ENCODE results near the gene PDE1A. TPM values are rescaled to one million over a fixed set of nuclear protein-coding genes. Genes with fewer than 3 reads are reported as not detected.

PDE1A gene
- total and polyA plus RNA-seq, 10 of the 15 experiments (the other 5 are each of a cell fraction or from before 2014, with no cell fraction given), result 1.1 TPM; not detected in 9

DNA sequence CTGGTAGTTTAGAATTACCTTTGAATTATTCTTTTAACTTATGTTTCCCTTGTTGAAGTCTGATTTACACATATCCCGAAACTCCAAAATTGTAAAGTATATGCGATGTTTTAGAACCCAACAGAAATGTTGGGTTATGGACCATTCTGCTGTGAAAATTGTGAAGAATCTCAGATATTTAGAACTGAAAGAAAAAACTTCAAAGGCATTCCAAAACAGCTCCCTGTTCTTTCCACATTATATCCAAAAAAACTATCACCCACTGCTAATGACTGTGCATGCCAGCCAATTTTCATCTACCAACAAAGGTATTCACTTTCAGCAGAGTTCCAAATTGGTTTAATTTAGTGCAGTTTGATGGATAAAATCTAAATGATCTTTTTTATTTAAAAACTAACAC, 21.5 kb upstream of the PDE1A start (continued):
- TF ChIP-seq, protein P1, sequence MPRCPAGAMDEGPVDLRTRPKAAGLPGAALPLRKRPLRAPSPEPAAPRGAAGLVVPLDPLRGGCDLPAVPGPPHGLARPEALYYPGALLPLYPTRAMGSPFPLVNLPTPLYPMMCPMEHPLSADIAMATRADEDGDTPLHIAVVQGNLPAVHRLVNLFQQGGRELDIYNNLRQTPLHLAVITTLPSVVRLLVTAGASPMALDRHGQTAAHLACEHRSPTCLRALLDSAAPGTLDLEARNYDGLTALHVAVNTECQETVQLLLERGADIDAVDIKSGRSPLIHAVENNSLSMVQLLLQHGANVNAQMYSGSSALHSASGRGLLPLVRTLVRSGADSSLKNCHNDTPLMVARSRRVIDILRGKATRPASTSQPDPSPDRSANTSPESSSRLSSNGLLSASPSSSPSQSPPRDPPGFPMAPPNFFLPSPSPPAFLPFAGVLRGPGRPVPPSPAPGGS (IDR thresholded peaks at IDR 0.05; ENCODE audit: borderline replicate concordance, insufficient read depth, low read depth, low read length, poor library complexity, severe bottlenecking), result no peak
- TF ChIP-seq HCFC1 (IDR thresholded peaks at IDR 0.05; ENCODE audit: low read length) (no peak), EED (IDR thresholded peaks at IDR 0.05; ENCODE audit: low read depth) (no peak), SREBF1 (IDR thresholded peaks at IDR 0.05; ENCODE audit: low read length) (no peak), ZNF274 (IDR thresholded peaks at IDR 0.05; ENCODE audit: insufficient read depth, insufficient read length) (no peak)

DNA sequence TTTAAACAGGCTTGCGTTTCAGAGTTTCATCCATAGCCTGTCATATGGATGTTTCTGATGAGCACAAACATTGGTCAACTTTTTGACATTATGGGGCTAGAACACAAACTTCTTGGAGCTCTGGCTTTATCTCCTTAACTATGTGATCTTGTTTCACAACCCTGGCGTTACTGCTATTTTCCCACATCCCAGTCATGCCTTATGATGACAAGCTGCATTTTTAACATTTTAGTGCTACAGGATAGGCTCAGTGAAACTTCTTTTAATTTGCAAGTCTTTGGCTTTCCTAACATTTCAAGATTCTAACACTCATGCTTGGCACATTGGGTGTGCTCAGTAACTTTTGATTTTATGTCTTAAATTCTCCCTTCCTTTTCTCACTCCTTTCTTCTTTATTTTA, 21.0 kb upstream of the PDE1A start:
- H3K27me3 ChIP-seq (replicated peaks in 1 of 2; ENCODE audit: control insufficient read depth in 2 of 2, insufficient read depth in 2 of 2, low read length in 1 of 2), result no peaks in the 10 kb centered on the region; a peak in 1 of 4 replicates
- no peak for DNase-seq (ENCODE audit: low read depth, low spot score)
- 24% methylated on average over 2 of the region's 2 CpGs for WGBS (ENCODE audit: insufficient coverage, insufficient replicate concordance, low lambda C conversion rate, missing lambda C conversion rate)
- POLR2A ChIA-PET, result no interaction called here
- RAD21 ChIA-PET (ENCODE audit: unreplicated experiment), result no interaction called here
- TF ChIP-seq RB1 (IDR thresholded peaks at IDR 0.05; ENCODE audit: borderline replicate concordance) (no peak), HDGF (IDR thresholded peaks at IDR 0.05) (no peak), RAD21 (IDR thresholded peaks at IDR 0.05; ENCODE audit: insufficient read depth, low read depth, low read length) (no peak)
- TF ChIP-seq, protein P2, sequence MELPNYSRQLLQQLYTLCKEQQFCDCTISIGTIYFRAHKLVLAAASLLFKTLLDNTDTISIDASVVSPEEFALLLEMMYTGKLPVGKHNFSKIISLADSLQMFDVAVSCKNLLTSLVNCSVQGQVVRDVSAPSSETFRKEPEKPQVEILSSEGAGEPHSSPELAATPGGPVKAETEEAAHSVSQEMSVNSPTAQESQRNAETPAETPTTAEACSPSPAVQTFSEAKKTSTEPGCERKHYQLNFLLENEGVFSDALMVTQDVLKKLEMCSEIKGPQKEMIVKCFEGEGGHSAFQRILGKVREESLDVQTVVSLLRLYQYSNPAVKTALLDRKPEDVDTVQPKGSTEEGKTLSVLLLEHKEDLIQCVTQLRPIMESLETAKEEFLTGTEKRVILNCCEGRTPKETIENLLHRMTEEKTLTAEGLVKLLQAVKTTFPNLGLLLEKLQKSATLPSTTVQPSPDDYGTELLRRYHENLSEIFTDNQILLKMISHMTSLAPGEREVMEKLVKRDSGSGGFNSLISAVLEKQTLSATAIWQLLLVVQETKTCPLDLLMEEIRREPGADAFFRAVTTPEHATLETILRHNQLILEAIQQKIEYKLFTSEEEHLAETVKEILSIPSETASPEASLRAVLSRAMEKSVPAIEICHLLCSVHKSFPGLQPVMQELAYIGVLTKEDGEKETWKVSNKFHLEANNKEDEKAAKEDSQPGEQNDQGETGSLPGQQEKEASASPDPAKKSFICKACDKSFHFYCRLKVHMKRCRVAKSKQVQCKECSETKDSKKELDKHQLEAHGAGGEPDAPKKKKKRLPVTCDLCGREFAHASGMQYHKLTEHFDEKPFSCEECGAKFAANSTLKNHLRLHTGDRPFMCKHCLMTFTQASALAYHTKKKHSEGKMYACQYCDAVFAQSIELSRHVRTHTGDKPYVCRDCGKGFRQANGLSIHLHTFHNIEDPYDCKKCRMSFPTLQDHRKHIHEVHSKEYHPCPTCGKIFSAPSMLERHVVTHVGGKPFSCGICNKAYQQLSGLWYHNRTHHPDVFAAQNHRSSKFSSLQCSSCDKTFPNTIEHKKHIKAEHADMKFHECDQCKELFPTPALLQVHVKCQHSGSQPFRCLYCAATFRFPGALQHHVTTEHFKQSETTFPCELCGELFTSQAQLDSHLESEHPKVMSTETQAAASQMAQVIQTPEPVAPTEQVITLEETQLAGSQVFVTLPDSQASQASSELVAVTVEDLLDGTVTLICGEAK (IDR thresholded peaks at IDR 0.05; ENCODE audit: borderline replicate concordance), result no peak
- H3K9me3 ChIP-seq (replicated peaks; ENCODE audit: control insufficient read depth, insufficient read depth, low read length), result no peaks in the 10 kb centered on the region
- no TSS peak for BruUV-seq (replicated peaks)
- in situ Hi-C loops (cut with MboI), result no loop called here
- H3K4me1 ChIP-seq (ENCODE audit: control insufficient read depth, insufficient read depth, low read length), result no peaks in the 10 kb centered on the region
- no peak overlapping the region for H3K27ac ChIP-seq (ENCODE audit: control insufficient read depth, insufficient read depth)
- H3K9ac ChIP-seq (ENCODE audit: control insufficient read depth, insufficient read depth, low read length), result no peak overlapping the region
- H3K79me2 ChIP-seq (ENCODE audit: control insufficient read depth, insufficient read depth, low read length), result no peaks in the 10 kb centered on the region
- no peak overlapping the region for H3K4me3 ChIP-seq
- no peak for FAIRE-seq
- no peak overlapping the region for H3K4me2 ChIP-seq (ENCODE audit: control insufficient read depth, insufficient read depth)
- intact Hi-C loops (cut with micrococcal nuclease; ENCODE audit: unreplicated experiment), result no loop called here
- H4K20me1 ChIP-seq (ENCODE audit: control insufficient read depth, insufficient read depth), result no peaks in the 10 kb centered on the region
- SMC1A ChIA-PET (ENCODE audit: uncharacterized antibody, unreplicated experiment), result no interaction called here
- CTCF ChIA-PET, result no interaction called here
- no peak for ATAC-seq
- H3K36me3 ChIP-seq (ENCODE audit: control insufficient read depth in 2 of 2, insufficient read depth in 2 of 2, low read length in 1 of 2), result no peaks in the 10 kb centered on the region
- no peak overlapping the region for H2AFZ ChIP-seq (ENCODE audit: control insufficient read depth, low read depth, low read length)

Measured in GM12878 (cell line).